Stimulated activated CD4-positive, alpha-beta T cell treated with anti-CD3 and anti-CD28 coated beads, Interleukin-1b, Interleukin-23, amount 100 ng/mL, for 1 hour (primary cell): Measurements from ENCODE around the gene BRI3BP.
"Not testable (repeated sequence)": the region's sequence is repeated elsewhere in the genome, so short reads cannot be mapped to it uniquely, and the experiment has no call there.

Source experiments
- DNase-seq, 2 donors: peaks; one replicate each; pipeline ENCODE4 v3.0.0-alpha.2; 2020; ENCODE audit warnings: low read depth in 2 of 2

BRI3BP gene

GRCh38 chr12:124972211-124972610 is 21.2 kb upstream of the BRI3BP start:
- no peak for DNase-seq

GRCh38 chr12:124975276-124975675 is 18.2 kb upstream of the BRI3BP start:
- no peak for DNase-seq

- DNase-seq = no peak
Observed at GRCh38 chr12:124976999-124977398, 16.4 kb upstream of the BRI3BP start.

- no peak for DNase-seq
Observed at GRCh38 chr12:124979568-124979967, 13.9 kb upstream of the BRI3BP start.

DNA sequence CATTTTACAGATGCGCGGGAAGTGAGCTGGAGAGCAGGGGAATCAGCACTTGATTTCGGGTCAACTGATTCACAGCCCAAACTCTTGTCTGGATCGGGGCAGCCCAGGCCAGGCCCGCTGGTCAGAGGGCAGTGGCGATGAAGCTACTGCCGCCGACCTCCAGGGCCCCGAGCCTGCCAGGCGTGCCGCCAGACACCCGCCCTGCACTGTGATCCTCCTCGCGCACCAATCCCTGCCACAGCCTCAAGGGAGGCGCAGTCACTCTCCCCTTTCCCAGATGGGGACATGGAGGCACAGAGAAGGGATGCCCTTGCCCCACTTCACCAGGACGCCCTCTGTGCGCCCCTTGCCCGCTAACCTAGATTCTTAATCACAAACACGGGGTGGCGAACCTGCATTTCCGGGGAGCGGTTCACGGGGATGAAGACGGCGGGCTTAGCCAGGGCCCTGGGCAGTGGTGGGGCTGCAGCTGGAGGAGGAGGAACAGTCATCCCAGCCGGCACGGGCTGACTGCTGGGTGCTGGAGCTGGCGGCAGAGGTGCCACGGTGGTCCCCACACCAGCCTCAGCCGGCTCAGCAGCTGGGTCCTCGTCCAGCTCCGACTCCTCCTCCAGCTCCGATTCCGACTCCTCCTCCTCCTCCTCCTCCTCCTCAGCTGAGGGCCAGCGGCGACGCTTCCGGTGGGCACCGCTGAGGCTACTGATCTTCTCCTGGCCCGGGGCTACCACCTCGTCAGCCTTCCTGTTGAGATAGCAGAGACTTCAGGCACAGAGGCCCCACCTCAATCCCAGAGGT is 13.2 kb upstream of the BRI3BP start:
- DNase-seq = no peak

- not testable (repeated sequence) for DNase-seq
Observed at GRCh38 chr12:124986876-124987275, 6.6 kb upstream of the BRI3BP start.

DNA sequence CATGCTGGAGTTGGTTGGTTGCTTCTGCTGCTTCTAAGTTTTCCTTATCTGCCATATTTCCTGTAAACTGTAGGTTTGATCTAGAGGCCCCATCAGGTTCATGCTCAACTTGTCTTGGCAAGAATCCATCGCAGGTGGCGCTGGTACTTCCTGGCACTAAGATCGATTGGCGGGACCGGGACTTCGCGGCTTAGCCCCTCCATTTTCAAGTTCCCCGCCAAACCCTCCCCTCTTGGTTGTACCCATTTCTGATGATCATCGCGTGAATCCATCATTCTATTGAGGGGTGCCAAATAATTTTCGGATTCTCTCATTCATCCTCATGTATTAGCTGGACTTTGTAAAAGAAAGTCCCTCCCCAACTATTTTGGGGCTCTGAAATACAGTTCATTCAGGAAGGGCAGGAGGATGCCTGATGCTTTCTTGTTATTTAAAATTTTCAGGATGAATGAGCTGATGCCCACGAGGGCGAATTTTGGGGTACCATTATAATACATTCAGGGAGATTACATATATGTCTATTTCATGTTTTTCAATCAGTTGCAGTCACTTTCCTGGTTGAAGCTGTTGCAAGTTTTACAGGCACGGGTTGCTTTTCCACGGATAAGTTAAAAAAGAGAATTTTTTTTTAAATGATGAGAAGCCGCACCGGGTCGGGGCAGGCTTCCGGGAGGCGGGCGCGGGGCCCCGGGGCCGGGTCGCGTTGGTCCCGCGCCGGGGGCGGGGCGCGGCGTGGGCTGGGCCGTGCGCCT is 395 bp upstream of the BRI3BP start:
- DNase-seq = peak; percentile 45 to 65

DNA sequence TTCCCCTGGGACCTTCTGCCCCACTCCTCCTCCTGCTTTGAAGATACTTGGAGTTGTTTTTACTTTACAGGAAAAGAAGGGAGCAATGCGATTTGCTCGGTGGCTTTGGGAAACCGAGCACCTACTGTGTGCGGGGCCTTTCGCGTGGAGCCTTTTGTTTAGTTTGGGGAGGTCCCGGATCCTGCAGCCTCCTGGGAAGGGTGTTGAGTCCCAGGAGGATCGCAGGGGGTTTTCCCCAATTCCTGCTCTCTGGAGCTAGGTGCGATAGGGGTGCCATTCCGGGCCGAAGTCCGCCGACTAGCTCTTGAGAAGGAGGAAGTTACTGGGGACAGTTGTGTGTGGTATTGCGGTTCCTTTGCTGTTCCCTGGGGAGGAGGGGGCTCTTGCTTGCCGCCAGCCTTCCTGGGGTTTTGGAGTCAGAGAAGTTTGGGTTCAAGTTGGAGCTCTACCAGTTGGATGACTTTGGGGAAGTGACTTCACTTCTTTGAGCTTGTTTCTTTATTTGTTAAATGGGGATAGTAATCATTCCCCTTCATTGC is 1.1 kb downstream of the BRI3BP start:
- no peak for DNase-seq

DNA sequence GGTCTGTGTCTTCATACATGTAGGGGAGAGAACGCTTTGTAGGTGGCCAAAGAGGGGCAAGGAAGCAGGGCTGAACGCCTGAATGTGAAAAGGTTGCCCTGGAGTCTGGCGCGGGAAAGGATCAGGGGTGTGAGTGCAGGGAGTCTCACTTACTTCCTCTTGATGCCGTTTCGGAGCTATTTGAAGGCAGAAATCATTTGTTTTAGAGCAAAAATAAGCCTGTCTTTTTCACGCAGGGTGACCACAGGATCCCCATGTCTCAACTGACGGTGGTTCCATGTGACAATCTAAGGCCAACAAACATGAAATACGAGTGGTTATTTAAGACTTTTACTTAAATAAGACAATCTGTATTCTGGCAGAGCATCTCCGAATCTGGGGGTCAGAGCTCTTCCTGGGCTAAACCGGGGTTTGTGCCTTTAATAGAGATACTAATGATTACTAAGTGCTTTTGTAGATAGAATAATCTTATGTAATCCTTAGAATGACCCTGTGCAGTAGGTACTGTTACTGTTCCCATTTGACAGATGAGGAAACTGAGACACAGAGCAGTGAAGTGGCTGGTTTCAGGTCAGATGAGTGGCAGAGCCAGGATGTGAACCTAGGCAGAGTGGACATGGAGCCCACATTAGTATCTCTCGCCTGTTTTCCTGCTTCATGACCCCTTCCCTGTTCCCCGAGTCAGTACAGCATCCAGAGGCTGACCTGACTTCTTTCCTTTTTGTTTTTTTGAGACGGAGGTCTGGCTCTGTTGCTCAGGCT is 1.9 kb downstream of the BRI3BP start:
- no peak for DNase-seq

- no peak for DNase-seq
Observed at GRCh38 chr12:124998705-124999104, 5.3 kb downstream of the BRI3BP start.

DNA sequence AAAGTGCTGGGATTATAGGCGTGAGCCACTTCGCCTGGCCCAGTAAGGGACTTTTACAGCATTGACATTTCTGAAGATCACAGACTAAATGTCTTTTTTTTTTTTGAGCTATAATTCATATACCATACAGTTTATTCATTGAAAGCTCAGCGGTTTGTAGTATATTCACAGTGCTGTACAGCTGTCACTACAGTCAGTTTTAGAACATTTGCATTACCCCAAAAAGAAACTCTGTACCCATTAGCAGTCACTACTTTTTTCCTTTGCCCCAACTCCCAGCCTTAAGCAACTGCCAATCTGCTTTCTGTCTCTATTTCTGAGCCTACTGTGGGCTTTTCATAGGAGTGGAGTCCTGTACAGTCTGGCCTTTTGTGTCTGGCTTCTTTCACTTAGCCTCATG is 8.2 kb downstream of the BRI3BP start:
- no peak for DNase-seq

GRCh38 chr12:125003021-125003420 is 9.6 kb downstream of the BRI3BP start:
- DNase-seq = no peak

- DNase-seq = no peak
Observed at GRCh38 chr12:125004621-125005020, 11.2 kb downstream of the BRI3BP start.

GRCh38 chr12:125005652-125006051 is 12.2 kb downstream of the BRI3BP start:
- no peak for DNase-seq

DNA sequence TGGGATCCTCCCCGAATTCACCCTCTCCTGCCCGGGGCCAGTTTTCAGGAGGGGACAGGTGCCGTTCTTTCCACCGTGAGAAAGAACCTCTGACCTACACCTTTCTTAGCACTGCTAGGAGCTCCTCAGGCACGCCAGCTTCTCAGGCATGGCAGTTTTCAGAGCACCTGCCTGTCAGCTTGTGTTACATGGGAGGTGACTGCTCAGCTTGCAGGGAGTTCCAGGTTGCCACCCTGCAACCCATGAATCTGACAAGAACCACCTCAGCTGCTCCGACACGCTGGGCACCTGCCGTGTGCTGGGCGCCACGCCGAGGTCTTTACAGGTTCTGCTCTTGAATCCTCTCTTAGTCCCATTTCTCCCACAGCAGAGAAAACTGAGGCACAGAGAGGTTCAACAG is 12.9 kb downstream of the BRI3BP start:
- DNase-seq = no peak

- DNase-seq = no peak
Observed at GRCh38 chr12:125013816-125014442, 20.5 kb downstream of the BRI3BP start.

GRCh38 chr12:125014526-125014925 is 21.1 kb downstream of the BRI3BP start:
- DNase-seq = no peak

DNA sequence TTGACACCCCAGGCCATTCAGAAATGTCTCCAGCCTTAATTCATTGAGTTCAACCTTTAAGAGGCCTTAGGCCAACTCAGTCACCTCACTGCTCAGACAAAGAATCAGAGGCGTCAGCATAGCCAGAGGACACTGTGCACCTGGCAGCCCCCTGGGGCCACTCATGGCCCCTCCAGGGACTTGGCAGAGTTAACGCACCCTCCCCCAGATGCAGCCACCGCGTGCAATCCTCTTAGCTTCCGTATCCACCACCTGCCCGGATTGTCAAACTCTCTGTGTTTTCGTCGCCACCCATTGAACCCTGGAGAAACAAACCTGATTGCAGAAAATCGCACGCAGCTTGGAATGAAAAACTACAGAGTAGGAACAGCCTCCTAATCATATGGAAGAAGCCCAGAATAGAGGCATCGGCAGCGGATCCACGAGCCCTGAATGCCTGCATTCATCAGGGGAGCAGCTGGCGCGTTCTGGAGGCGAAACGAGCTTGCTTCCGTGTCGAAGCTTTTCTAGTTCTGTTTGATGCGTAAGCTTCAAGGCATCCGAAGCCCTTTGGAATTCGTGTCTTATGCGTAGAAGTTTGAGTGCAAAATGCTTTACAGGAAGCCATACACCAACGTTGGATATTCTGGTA is 22.4 kb downstream of the BRI3BP start:
- no peak for DNase-seq

GRCh38 chr12:125017801-125018200 is 24.4 kb downstream of the BRI3BP start:
- DNase-seq = no peak

DNA sequence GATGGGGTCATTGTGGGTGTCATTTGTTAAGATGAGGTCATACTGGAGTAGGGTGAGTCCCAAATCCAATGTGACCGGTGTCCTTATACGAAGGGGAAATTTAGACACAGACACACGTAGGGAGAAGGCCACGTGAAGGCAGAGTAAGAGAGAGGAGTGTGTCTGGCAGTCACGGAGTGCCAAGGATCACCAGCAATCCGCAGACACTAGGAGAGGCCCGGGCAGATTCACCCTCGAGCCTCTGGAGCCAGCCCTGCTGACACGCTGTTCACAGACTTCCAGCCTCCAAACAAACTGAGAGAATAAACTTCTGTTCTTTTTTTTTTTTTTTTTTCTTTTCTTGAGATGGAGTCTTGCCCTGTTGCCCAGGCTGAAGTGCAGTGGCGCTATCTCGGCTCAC is 24.9 kb downstream of the BRI3BP start:
- no peak for DNase-seq

GRCh38 chr12:125021096-125021495 is 27.7 kb downstream of the BRI3BP start:
- DNase-seq = no peak
